LNCaP clone FGC (cell line): Measurements from ENCODE around the gene RHEBL1.

ENCODE experiments used
- DNase-seq: peaks from one replicate; pipeline ENCODE4 v3.0.0-alpha.2; 2011; ENCODE audit warnings: low read depth
- H3K4me3 ChIP-seq: 2 replicates; pipeline ENCODE4 v1.5.1; 2011; ENCODE audit warnings: mild to moderate bottlenecking, low read depth, low read length, control low read depth
- TF ChIP-seq, protein P1 (sequence below): IDR thresholded peaks from 2 replicates; pipeline ENCODE4 v1.5.1; 2012; ENCODE audit warnings: mild to moderate bottlenecking; ENCODE audit not compliant: control insufficient read depth, insufficient read depth; ENCODE audit errors: extremely low read depth

Gene RHEBL1

DNA sequence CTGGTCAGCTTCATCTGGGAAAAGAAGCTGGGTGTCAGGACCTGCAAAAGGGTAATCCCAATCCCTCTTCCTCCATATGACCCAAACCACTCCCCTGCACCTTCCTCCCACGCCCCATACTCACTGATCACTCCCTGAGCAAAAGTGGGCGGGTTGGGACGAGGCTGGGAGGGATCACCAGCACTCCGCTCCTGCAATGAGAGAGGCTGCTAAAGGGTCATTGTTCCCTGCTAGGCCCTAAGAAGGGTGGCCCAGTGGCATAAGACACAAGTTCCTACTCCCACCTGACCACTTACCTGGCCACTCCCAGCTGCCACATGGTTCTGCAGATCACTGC lies 35.5 kb downstream of the RHEBL1 start:
- no peak for DNase-seq
- H3K4me3 ChIP-seq = no peak overlapping the region
- TF ChIP-seq, protein P1, sequence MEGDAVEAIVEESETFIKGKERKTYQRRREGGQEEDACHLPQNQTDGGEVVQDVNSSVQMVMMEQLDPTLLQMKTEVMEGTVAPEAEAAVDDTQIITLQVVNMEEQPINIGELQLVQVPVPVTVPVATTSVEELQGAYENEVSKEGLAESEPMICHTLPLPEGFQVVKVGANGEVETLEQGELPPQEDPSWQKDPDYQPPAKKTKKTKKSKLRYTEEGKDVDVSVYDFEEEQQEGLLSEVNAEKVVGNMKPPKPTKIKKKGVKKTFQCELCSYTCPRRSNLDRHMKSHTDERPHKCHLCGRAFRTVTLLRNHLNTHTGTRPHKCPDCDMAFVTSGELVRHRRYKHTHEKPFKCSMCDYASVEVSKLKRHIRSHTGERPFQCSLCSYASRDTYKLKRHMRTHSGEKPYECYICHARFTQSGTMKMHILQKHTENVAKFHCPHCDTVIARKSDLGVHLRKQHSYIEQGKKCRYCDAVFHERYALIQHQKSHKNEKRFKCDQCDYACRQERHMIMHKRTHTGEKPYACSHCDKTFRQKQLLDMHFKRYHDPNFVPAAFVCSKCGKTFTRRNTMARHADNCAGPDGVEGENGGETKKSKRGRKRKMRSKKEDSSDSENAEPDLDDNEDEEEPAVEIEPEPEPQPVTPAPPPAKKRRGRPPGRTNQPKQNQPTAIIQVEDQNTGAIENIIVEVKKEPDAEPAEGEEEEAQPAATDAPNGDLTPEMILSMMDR = no peak

DNA sequence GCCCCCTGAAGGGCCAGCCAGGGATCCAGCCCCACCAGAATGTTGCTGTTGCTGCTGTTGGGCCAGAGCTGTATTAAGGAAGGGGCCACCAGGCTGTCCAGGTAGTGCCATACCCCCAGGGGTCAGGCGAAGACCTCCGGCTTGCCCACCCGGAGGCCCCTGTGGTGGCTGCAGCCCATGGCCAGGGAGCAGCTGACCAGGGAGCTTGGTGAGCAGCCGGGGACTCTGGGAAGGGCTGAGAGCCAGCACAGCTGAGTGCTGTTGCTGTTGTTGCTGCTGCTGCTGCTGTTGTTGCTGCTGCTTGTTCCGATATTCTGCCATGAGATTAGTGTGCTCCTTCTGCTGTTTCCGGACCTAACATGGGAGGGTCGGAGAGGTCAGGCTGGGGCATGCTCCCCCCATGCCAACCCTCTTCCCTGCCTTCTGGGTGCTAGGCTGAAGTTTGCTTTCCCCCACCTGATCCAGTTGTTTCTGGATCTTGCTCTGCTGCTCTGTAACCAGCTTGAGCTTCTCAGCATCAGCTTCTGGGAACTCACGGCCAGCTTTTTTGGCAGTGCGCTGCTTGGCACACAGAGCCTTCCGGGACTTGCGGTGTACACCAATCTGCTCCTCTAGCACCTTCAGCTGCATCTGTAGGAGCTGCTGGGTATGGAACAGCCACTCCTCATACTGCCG lies 36.0 kb downstream of the RHEBL1 start:
- H3K4me3 ChIP-seq = no peak overlapping the region
- DNase-seq = no peak
- TF ChIP-seq, protein P1 = no peak

DNA sequence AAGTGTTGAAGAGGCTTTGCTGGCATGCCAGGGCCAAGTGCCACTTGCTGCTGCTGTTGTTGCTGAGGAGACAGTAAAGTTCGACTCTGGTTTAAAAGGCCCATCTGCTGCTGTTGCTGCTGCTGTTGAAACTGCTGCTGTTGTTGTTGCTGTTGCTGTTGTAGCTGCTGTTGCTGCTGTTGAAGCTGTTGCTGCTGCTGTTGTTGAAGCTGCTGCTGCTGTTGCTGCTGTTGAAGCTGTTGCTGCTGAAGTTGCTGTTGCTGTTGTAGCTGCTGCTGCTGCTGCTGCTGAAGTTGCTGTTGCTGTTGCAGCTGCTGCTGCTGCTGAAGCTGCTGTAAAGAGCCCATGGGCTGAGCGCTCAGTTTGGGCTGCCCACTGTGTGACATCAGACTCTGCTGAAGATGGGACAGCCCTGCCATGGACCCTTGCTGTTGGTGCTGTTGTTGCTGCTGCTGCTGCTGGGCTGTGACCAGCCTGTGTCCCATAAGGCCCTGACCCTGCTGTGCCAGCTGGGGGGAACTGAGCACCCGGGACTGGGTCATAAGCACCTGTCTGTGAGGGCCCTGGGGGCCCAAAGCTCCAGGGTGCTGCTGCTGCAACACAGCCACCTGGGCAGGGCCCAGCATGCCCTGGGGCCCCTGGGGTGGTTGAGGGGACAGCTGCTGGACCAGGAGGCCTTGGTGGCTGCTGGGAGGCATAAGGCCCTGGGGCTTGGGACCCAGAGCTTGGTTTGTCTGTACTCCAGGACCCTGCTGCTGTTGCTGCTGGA lies 36.9 kb downstream of the RHEBL1 start:
- DNase-seq = no peak
- TF ChIP-seq, protein P1 = no peak
- H3K4me3 ChIP-seq = no peak overlapping the region

DNA sequence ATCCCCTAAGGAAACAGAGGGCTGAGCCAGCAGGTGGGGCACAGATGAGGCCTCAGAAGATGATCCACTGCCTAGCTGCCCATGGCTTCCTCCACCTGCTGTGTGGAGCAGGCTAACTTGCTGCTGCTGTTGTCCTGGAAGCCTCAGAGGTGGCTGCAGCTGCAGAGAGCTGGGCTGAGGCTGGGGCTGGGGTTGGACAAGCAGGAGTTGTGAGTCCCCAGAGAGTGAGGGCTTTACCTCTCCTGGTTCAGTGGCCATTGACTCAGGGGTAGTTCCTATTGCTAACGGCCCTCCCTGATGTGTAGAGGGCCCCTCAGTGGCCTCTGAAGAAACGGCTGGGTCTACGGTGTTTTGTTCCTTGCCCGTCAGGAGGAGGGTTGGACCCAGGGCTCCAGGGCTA lies 37.5 kb downstream of the RHEBL1 start:
- no peak overlapping the region for H3K4me3 ChIP-seq
- TF ChIP-seq, protein P1 = no peak
- DNase-seq = no peak

DNA sequence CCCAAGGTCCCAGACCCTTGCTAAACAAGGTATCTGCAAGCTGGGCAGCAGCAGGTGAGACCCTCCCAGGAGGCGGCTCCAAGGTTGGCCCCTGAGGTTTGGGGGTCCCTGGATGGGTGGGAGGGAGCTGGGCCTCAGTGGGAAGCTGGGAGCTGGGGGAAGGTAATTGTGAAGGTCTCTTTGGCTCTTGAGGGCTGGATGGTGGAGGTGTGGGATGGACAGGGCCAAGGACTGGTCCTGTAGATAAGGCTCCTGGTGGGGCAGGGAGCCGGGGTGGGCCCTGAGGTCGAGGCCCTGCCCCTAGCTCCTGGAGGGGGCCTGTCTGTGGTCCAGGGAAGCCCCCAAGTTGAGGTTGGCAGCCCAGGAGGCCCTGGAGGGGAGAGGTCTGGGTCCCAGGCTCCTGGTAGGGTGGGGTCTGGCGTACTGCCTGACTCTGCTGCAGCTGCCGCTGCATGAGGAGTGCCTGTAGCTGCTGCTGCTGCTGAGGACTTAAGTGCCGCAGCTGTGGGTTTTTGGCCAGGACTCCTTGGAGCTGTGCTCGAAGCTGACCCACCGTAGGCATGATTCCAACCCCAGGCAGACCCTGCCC lies 38.1 kb downstream of the RHEBL1 start:
- no peak for DNase-seq
- no peak overlapping the region for H3K4me3 ChIP-seq
- TF ChIP-seq, protein P1 = no peak

DNA sequence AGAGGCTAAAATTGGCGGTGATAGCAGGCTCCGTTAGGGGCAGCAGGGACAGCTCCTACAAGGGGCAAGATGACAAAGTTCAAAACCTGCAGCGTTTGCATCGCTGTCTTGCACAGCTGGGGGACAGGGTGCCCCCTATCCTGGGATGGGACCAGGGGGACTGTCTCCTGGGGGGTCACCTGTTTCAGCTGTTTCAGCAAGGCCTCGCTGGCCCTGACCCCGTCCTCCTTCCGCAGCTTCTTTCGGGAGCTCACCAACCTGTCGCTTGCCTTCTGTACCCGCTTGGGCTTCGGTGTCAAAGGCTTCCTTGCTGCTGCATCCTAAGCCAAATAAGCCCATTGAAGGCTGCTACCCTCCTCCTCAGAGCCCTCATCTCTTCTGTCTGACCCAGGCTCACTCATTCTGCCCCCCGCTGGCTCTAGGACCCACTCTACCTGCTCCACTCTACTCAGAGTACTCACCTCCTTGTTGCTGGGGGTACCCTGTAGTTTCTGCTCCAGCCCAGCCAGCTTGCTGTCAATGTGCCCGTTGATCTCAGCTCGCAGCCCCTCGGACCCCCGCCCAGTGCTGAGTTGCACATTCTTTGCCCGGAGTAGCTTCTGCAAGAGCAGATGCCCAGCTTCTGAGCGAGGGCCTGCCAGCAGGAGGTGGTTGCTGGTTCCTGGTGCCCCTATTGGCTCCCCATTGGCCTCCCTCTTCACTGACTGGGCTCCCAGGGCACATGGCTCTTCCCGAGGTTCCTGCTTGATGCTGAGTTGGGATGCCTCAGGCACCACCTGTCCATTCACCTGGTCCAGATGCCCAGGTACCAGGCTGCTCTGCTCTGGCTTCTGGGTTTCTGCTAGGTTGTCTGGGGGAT lies 38.8 kb downstream of the RHEBL1 start:
- H3K4me3 ChIP-seq = no peak overlapping the region
- DNase-seq = no peak
- TF ChIP-seq, protein P1 = no peak
